Activated CD4-positive, alpha-beta T cell treated with anti-CD3 and anti-CD28 coated beads, Interleukin-2, amount 50 U/mL, for 48 hours (primary cell): Measurements from ENCODE around the gene KNTC1.
"Not testable (repeated sequence)": the region's sequence is repeated elsewhere in the genome, so short reads cannot be mapped to it uniquely, and the experiment has no call there.

Experiments used
- DNase-seq, 2 experiments: peaks; one replicate each; pipeline ENCODE4 v3.0.0-alpha.2; 2020

Gene KNTC1

GRCh38 chr12:122513028-122513427 is 14.0 kb upstream of the KNTC1 start:
- not testable (repeated sequence) for DNase-seq

DNA sequence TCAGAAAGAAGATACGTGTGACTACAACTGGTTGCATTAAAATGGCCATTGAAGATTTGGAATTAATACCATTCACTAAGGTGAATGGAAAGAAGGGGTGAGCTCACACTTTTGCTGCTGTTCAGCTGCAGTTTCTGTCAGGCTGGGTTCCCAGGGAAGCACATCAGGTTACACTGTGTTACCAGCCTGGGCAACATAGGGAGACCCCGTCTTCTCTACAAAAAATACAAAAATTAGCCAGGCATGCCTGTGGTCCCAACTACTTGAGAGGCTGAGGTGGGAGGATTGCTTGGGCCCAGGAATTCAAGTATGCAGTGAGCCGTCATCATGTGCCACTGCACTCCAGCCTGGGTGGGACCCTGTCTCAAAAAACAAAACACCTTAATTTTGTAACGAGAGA is 13.4 kb upstream of the KNTC1 start:
- DNase-seq, result no peak

DNA sequence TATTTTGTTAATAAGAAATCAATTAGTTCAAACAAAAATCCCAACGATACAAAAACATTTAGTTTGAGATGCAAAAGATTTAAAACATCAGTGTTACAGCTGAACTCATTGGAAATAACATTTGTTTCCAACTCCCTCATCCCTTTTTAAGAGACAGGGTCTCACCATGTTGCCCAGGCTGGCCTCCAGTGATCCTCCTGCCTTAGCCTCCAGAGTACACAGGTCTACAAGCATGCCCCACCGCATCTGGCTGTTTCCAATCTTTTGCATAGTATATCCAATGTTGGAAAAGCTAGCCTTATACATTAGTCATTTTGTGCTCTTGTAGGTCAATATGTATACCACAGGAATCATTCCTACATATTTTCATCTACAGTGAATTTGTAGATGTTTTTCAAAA is 11.8 kb upstream of the KNTC1 start:
- DNase-seq, result no peak

- no peak for DNase-seq
Observed at GRCh38 chr12:122516544-122517361, 10.3 kb upstream of the KNTC1 start.

GRCh38 chr12:122517877-122518276 is 9.2 kb upstream of the KNTC1 start:
- DNase-seq, result no peak

DNA sequence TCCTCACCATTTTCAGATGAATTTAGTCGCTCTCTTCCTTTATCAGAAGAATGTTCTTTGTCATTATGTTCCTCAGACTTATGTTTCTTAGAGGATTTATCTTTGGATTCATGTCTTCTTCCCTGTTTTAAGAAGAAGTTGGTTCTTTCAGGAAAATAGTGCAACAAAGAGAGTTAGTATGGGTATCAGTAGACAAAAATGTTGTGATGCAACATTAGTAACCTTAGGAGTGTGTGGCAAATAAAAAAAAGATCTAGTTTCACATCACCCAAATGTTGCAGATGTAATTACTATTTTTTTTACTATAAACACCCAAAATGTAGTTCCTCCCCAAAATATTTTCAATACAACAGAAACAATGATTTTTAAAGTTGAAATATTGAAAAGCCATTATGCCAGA is 8.1 kb upstream of the KNTC1 start:
- no peak for DNase-seq

DNA sequence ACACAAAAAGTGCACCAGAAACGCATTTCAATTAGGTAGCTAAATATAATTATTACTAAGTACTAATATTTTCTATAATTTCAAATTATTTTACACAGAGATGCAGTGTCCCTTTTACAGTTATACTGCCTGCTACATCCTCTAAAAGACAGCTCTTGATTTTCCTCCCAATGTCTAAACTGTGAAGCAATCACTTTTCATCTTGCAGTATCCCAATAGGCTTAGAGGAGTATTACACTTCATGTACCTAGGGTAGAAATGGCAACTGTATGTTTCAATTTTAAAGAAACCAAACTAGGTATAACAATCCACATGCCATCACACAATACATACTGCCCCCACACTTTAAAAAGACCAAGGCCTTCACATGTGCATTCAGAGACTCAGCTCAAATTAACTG is 7.6 kb upstream of the KNTC1 start:
- no peak for DNase-seq

DNA sequence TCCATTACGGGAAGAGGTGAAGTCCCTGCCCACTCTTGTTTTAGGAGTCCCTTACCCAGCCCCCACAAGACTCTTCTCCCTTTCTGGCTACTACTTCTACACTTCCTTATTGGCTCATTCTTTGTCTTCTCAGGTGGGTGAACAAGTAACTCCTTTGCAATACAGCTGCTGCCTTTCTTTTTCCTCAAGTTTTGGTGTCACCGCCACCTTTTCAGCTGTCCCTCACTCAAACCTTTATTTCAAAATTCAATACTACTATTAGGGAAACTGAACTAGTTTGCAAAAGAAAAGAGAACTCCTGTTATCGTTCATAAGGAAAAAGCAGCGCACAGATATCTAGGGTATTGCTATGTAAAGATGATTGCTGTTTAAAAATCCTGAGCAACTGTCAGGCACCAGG is 6.4 kb upstream of the KNTC1 start:
- no peak for DNase-seq

- no peak for DNase-seq
Observed at GRCh38 chr12:122523280-122523679, 3.8 kb upstream of the KNTC1 start.

- DNase-seq, result no peak
Observed at GRCh38 chr12:122523846-122524718, 3.0 kb upstream of the KNTC1 start.

DNA sequence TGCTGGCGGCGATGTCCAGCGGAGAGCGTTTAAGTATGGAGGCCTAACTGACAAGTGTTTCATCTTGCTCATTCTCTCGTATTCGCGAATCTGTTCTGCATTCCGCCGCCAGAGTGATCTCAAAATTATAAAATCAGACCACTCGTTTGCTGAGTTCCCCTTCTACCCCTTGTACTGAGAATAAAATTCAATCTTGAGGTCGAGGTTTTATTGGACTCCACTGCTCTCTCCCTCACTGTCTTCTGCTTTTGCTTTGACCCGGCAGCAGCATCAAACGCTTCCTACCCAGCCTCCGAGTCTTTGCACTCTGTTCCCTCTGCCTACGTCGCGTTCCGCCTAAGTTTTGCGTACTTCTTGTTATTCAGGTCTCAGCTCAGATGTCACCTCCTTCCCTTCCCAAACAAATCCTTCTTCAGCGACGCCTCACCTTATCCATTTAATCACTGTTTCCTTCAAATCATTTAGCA is 462 bp downstream of the KNTC1 start:
- peak in 1 of 2 experiments; percentile 38 for DNase-seq

DNA sequence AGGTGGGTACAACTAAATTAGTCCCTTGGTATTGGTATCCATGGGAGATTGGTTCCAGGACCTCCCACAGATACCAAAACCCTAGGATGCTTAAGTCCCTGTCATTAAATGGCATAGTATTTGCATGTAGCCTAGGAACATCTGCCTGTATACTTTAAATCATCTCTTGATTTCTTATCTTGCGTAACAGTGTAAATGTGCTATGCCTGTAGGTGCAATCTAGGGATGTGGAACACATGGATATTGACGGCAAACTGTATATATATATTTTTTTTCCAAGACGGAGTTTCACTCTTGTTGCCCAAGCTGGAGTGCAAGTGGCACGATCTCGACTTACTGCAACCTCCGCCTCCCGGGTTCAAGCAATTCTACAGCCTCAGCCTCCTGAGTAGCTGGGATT is 1.5 kb downstream of the KNTC1 start:
- DNase-seq, result no peak

GRCh38 chr12:122528992-122529391 is 1.9 kb downstream of the KNTC1 start:
- no peak for DNase-seq

- DNase-seq, result no peak
Observed at GRCh38 chr12:122533856-122534255, 6.8 kb downstream of the KNTC1 start.

DNA sequence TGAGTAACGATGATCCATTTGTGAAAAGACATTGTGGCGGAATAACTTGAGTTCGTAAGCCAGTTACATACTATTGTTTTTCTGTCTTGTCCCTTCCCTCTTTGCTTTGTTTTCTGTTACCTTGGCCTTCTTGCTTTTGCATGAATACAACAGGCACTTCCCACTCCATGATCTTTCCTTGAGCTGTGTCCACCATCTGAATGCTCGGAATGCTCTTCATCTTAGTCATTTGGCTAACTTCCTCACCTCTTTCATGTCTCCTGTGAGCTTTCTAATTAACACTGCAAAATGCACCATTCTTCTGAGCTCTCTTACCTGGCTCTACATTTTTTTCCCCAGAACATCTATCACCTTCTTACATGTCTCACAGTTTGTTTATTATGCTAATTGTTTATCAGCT is 10.0 kb downstream of the KNTC1 start:
- no peak for DNase-seq

- no peak for DNase-seq
Observed at GRCh38 chr12:122538496-122538895, 11.4 kb downstream of the KNTC1 start.

GRCh38 chr12:122544537-122544936 is 17.5 kb downstream of the KNTC1 start:
- no peak for DNase-seq

DNA sequence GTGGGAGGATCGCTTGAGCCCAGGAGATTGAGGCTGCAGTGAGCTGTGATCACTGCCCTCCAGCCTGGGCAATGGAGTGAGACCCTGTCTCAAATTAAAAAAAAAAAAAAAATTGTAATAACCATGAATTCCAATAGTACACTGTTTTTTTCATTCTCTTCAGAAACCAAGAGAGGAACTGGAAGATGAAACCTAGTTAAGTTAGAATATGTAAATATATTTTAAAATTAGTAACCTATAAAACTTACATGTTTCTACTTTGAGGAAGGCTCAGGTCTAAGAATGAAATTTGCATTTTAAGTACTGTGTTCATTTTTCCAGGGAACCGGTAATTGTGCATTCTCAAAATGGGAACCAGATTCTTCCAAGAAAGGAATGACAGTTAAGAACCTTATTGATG is 18.8 kb downstream of the KNTC1 start:
- DNase-seq, result no peak

DNA sequence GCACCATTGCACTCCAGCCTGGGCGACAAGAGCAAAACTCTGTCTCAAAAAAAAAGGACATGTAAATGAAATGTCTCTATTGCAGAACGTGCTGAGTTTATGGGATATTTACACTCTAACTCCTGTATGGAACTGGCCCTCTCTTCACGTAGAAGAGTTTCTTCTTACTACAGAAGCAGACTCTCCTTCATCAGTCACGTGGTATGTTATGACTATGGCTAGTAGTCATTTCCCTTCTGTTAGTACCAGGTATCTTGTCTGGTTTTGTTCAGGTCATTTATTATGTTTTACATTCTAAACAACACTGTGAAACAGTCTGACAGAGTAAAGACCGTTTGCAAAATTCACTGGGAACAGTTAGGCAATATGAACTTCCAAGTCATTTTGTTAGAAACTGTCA is 20.3 kb downstream of the KNTC1 start:
- no peak for DNase-seq

- no peak for DNase-seq
Observed at GRCh38 chr12:122558745-122559641, 31.9 kb downstream of the KNTC1 start.

DNA sequence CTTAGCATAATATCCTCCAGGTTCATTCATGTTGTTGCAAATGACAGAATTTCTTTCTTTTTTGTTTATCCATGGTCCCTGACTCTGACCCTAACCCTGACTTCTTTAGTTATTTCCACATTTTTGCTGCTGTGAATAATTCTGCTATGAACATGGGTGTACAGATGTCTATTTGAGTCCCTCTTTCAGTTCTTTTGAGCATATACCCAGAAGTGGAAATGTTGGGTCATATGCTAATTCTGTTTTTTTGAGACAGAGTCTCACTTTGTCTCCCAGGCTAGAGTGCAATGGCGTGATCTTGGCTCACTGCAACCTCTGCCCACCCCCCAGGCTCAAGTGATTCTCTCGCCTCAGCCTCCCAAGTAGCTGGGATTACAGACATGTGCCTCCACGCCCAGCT is 33.1 kb downstream of the KNTC1 start:
- no peak for DNase-seq

DNA sequence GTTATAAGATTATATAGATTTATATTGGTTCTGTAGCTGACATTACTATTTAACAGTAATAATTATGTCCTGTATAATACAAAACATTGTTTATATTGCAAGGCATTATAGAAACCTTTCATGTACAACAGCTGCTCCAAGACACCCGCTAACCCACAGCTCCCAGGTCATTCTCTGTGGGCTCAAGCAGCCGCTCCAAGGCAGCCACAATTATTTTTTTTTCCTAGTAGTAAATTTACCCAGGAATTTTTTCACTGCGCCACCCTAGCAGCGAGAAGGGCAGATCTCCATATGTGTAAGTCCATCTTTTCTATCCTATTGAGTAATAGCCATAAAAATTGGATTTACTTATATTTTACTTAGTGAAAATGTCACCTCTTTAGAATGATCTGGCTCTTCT is 36.3 kb downstream of the KNTC1 start:
- DNase-seq, result no peak

DNA sequence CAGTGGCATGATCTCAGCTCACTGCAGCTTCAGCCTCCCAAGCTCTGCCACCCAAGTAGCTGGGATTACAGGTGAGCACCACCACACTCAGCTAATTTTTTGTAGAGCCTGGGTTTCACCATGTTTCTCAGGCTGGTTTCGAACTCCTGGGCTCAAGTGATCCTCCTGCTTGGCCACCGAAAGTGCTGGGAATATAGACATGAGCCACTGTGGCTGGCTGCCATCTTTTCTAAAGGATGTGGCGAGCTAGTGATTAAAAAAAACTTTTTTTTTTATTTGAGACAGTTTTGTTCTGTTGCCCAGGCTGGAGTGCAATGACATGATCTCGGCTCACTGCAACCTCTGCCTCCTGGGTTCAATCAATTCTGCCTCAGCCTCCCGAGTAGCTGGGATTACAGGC is 39.8 kb downstream of the KNTC1 start:
- DNase-seq, result not testable (repeated sequence)
